ENCODE data around the gene MUC5AC.
"Not testable (repeated sequence)": the region's sequence is repeated elsewhere in the genome, so short reads cannot be mapped to it uniquely, and the experiment has no call there.

Gene MUC5AC

DNA sequence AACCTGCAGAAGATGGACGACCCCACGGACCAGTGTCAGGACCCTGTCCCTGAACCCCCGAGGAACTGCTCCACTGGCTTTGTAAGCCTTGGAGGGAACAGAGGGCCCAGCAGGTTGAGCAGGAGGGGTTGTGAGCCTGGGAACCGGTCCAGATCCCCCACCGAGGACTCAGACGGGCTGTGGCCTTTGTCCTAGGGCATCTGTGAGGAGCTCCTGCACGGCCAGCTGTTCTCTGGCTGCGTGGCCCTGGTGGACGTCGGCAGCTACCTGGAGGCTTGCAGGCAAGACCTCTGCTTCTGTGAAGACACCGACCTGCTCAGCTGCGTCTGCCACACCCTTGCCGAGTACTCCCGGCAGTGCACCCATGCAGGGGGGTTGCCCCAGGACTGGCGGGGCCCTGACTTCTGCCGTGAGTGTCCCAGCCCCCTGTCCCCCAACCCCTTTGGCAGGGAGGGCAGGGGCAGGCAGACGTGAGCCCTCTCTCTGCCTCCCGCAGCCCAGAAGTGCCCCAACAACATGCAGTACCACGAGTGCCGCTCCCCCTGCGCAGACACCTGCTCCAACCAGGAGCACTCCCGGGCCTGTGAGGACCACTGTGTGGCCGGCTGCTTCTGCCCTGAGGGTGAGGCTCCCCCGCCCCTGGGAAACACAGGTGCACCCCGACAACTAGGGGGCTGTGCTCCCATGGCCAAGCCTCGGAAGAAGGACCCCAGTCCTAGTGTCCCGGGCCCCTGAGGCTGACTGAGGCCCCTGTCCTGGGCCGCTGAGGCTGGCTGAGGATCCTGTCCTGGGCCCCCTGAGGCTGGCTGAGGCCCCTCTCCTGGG is 6.4 kb downstream of the MUC5AC start:
- no peak for DNase-seq

DNA sequence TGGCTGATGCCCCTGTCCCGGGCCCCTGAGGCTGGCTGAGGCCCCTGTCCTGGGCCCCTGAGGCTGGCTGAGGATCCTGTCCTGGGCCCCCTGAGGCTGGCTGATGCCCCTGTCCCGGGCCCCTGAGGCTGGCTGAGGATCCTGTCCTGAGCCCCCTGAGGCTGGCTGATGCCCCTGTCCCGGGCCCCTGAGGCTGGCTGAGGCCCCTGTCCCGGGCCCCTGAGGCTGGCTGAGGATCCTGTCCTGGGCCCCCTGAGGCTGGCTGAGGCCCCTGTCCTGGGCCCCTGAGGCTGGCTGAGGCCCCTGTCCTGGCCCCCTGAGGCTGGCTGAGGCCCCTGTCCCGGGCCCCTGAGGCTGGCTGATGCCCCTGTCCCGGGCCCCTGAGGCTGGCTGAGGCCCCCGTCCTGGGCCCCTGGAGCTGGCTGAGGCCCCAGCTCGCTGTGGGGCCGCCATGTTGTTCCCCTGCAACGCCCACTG is 7.1 kb downstream of the MUC5AC start:
- not testable (repeated sequence) for DNase-seq

- no peak for DNase-seq
These were observed 7.7 kb downstream of the MUC5AC start for GRCh38 chr11:1165256-1166041.

GRCh38 chr11:1167256-1167655 is 9.5 kb downstream of the MUC5AC start:
- DNase-seq: no peak

- DNase-seq: peak; percentile 24
These were observed 10.0 kb downstream of the MUC5AC start for GRCh38 chr11:1167751-1168231.

DNA sequence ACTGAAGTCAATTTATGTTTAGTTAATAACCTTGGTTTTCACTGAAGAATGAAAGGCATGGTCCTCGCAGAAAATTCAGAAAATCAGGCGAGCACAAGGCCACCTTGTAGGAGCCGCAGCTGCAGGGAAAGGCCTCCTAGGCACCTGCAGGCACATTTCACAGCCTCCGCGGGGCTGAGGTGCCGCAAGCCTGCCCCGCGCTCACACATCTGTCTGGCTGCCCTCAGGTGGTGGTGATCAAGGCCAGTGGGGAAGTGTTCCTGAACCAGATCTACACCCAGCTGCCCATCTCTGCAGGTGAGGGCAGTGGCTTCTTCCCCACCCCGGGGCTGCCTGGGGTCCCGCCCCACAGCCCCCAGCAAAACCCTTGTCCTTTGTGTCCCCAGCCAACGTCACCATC is 10.5 kb downstream of the MUC5AC start:
- no peak for DNase-seq

DNA sequence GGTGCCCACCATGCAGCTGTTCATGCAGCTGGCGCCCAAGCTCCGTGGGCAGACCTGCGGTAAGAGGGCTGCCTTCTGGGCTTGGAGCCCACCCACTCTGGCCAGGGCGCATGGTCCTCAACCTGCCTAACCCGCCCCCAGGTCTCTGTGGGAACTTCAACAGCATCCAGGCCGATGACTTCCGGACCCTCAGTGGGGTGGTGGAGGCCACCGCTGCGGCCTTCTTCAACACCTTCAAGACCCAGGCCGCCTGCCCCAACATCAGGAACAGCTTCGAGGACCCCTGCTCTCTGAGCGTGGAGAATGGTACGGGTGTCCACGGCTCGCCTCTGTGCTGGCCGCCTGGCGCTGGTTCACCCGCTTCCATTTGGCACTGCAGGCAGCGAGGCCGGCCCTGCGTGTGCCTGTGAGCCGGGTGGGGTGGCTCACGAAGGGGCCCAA is 11.0 kb downstream of the MUC5AC start:
- DNase-seq: no peak

DNA sequence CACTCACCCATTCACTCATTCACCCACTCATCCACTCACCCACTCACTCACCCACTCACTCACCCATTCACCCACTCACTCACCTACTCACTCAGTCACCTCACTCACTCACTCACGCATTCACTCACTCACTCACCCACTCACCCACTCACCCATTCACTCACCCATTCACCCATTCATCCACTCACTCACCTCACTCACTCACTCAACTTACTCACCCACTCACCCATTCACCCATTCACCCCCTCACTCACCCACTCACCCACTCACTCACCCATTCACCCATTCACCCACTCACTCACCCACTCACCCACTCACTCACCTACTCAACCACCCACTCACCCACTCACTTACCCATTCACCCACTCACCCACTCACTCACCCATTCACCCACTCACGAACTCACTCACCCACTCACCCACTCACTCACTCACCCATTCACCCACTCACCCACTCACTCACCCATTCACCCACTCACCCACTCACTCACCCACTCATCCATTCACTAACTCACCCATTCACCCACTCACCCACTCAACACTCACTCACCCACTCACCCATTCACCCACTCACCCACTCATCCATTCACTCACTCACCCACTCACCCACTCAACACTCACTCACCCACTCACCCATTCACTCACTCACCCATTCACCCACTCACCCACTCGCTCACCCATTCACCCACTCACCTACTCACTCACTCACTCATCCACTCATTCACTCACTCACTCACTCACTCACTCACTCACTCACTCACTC is 13.7 kb downstream of the MUC5AC start:
- no peak for DNase-seq

DNA sequence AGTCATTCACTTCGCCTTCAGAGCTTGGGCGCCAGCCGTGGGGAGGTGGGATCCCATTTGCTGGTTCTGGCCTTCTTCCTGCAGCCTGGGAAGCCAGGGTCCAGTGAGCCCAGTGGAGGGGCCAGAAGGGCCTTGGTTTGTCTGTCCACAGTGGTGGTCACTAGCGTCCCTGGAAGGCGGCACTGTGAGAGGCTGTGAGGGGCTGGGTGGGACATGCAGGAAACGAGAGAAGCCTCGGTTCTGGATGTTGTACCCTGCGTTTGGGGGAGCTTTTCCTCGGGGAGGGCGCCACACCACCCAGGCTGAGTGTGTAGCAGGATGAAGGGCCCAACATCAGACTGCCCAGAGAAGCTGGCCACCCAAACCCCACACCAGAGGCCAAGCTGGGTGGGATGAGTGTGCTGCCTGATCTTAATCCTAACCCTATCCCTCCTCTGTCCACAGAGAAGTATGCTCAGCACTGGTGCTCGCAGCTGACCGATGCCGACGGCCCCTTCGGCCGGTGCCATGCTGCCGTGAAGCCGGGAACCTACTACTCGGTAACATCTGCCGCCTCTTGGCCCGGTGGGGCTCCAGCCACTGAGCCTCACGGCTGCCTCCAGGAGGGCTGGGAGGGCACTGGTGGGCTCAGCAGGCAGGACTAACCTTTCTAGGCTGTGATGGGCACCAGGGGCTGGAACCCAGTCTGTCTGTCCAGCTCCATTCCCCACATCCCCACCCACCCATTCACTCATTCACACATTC is 14.4 kb downstream of the MUC5AC start:
- no peak for DNase-seq

GRCh38 chr11:1172729-1173117 is 15.0 kb downstream of the MUC5AC start:
- DNase-seq: no peak

DNA sequence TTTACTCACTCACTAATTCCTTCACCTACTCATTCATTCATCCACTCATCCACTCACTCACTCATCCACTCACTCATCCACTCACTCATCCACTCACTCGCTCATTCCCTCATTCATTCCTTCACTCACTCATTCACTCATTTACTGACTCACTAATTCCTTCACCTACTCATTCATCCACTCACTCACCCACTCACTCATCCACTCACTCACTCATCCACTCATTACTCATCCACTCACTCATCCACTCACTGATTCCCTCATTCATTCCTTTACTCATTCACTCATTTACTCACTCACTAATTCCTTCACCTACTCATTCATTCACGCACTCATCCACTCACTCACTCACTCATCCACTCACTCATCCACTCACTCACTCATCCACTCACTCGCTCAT is 15.6 kb downstream of the MUC5AC start:
- DNase-seq: not testable (repeated sequence)

GRCh38 chr11:1174441-1175370 is 17.0 kb downstream of the MUC5AC start:
- no peak for DNase-seq

GRCh38 chr11:1175461-1176223 is 17.9 kb downstream of the MUC5AC start:
- DNase-seq: no peak

DNA sequence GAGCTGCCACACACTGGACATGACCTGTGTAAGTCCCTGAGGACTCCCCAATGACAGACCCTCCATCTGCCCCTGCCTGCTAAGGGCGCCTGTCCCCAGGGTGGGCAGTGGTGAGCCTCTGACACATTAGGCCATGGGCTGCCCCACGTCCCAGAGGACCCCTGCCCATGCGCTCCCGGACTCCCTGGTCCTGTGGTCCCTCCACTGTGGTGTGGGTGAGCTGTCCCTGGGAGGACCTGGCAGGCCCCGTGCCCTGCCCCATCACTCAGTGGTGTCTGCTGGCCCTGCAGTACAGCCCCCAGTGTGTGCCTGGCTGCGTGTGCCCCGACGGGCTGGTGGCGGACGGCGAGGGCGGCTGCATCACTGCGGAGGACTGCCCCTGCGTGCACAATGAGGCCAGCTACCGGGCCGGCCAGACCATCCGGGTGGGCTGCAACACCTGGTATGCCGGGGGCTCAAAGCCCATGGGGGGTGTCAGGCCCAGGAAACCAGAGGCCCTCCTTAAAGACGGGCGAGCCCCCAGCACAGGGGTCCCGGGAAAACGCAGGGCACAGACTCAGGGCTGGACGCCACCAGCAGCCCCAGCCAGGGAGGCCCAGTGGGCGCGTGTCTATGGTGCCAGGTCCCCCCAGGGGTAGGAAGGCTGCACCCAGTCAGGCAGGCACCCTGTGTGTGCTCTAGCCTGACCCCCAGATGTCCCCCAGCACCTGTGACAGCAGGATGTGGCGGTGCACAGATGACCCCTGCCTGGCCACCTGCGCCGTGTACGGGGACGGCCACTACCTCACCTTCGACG is 18.7 kb downstream of the MUC5AC start:
- DNase-seq: no peak

- DNase-seq: no peak
These were observed 19.4 kb downstream of the MUC5AC start for GRCh38 chr11:1177020-1177770.

DNA sequence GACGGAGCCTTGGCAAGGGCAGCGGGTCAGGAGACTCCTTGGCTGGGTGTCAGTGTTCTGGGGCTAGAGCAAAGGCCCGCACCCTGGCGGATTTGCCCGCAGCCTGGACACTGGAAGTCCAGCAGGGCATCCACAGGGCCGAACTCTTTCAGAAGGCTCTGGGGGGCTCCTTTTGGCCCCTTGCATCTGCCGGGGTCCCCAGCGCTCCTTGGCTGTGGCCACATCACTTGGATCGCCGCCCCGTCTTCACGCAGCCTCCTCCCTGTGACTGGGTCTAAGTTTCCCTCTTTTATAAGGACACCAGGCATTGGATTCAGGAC is 20.0 kb downstream of the MUC5AC start:
- no peak for DNase-seq

- DNase-seq: no peak
These were observed 20.6 kb downstream of the MUC5AC start for GRCh38 chr11:1178201-1178885.

DNA sequence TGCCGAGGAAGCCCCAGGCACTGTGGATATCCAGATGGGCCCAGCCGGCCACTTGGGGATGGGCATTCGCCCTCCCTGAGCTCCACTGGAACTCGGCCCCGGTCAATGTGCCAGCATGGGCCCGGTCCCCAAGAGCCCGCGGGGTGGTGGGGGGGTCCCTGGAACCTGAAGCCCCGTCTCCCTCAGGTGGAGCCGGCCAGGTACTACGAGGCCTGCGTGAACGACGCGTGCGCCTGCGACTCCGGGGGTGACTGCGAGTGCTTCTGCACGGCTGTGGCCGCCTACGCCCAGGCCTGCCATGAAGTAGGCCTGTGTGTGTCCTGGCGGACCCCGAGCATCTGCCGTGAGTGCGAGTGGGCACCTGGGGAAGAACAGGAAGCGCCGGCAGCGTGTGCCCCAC is 21.2 kb downstream of the MUC5AC start:
- no peak for DNase-seq

All from NCI-H146 (cell line).